Renal cortical epithelial cell (primary cell): ENCODE results near the gene SLC17A8. TPM values are rescaled to one million over a fixed set of nuclear protein-coding genes. Genes with fewer than 3 reads are reported as not detected.

Experiments
- DNase-seq: peaks from one replicate; pipeline ENCODE4 v3.0.0-alpha.2; 2011; ENCODE audit warnings: low read depth
- total RNA-seq: library from RNA; depleted of rRNA; stranded (reverse); fragments of >200 nt; gene quantifications from 2 replicates; pipeline ENCODE4 v1.2.3, GENCODE V29; 2014

The SLC17A8 gene
- total RNA-seq, 1 donor from 2014 or later, result 0.30 TPM

- DNase-seq, result no peak
Measured at GRCh38 chr12:100371146-100371545, 14.3 kb downstream of the SLC17A8 start.

DNA sequence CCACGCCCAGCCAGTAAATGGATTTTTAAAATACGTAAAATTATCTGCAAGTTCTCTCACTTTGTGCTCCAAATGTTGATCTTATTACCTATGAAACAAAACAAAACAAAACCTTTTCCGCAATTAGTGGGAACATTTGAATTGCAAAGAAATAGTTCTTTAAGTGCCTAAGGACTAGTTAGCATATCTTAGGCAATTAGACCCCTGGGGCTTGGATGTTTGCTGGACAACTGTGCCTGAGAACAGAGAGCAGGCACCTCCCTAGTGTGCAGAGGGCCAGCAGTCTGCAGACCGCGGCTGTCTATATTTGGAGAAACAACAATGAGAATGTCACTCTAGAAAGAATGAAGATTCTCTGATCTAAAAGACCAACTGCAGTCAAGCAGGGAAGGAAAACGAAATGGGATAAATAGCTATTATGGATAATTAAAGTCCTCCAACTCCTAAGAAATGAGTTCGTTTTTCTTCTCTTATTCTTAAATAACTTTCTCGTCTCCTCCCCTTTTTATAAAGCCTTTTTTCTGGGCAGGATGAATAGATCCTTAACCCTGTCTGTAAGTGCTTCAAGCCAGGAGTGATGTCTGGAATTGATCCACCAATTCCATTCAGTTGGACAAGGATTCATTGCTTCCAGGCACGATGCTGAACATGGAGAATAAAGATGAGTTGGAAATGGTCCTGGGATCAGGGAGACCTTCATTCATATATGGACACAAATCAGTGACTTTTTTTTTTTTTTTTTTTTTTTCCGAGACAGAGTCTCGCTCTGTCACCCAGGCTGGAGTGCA, 16.2 kb downstream of the SLC17A8 start:
- DNase-seq, result peak; percentile 76

DNA sequence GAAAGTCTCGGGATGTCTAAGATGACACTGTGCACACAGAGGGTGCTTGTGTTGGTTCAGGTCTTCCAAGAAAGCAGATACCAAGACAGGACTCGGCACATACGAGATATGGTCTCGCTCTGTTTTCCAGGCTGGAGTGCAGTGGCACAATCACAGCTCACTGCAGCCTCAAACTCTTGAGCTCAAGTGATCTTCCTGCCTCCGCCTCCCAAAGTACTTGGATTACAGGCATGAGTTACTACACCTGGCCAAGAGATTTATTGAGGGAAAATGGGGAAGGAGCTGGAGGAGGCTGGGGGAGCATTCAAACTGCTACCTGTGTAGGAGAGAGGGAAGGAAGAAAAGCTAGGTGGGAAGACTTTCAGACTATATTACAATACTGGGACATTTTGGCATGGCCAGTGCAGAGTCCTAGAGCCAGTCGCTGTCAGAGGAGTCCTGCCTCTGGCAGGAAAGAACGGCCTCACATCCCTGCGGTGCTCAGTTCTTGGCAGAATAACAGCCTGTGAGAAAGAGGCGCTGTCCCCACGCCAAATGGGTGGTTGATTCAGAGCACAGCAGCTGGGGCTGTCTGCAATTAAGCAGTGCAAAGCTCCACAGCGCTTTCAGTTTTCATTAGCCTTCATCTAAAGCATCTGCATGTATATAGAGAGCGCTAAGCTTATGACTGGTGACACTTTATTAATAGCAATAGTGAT, 18.3 kb downstream of the SLC17A8 start:
- peak; percentile 47 for DNase-seq

DNA sequence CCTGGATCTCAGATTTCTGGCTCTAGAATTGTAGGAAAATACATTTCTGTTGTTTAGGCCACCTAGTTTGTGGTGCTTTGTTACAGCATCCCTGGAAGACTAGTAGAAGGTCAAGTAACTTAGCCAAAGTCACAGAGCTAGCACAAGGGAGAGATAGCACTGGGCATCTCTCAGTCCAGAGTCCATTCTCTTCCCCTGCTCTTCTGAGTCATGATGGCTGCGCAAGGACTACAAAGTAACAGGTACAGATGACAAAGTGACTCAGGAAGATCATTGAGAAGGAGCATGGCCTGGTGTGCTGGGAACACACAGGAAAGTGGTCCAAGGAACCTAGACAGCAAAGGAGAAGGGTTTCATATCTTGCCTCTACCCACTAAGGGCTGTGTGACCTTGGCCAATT, 19.3 kb downstream of the SLC17A8 start:
- DNase-seq, result no peak

- DNase-seq, result no peak
Measured at GRCh38 chr12:100381379-100381778, 24.5 kb downstream of the SLC17A8 start.

DNA sequence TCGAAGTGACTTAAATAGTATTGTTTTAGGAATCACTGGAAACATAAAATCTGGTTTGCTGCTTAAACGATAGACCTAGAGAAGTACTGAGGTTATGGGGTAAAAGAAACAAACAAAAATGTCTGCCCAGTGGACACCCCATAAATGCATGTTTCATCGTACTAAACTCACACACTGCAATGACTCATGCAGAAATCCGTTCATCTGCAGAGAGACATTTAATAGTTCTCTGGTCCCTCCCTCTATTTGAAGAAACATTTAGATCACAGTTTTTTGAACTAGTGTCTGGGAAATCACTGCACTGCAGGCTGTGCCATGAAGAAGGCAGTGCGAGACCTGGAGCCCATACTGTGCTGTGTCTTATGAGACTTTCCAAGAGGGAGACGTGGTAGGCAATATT, 25.5 kb downstream of the SLC17A8 start:
- no peak for DNase-seq

- no peak for DNase-seq
Measured at GRCh38 chr12:100383586-100384558, 27.0 kb downstream of the SLC17A8 start.

DNA sequence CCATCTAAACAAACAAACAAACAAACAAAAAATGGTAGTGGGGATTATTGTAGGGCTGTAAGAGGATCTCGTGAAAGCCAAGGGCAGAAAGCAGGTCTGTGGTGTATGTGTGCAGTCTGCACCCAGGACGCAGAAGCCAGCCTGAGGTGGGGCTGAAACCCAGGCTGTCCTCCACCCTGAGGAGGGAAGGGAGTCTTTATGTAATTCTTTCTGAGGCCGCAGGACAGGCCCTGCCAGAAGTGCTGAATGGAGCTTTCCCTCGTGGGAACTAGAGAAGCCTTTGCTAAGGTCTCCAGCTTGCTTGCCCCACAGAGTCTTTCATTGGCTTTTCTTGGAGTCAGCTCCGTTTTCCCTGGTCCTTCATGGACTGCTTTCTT, 27.7 kb downstream of the SLC17A8 start:
- DNase-seq, result no peak

GRCh38 chr12:100388382-100388781, 31.5 kb downstream of the SLC17A8 start:
- DNase-seq, result no peak

GRCh38 chr12:100391856-100392255, 35.0 kb downstream of the SLC17A8 start:
- DNase-seq, result peak; percentile 49

- no peak for DNase-seq
Measured at GRCh38 chr12:100393200-100393599, 36.3 kb downstream of the SLC17A8 start.

DNA sequence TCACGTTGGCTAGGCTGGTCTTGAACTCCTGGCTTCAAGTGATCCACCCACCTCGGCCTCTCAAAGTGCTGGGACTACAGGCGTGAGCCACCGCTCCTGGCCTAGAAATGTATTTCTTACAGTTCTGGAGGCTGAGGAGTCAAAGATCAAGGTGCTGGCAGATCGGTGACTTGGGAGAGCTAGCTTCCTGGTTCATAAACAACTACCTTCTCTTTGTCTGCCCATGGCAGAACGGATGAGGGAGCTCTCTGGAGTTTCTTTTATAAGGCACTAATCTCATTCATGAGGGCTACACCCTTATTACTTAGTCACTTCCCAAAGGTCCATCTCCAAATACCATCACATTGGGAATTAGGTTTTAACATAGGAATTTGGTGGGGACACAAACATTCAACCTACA, 38.9 kb downstream of the SLC17A8 start:
- DNase-seq, result no peak

DNA sequence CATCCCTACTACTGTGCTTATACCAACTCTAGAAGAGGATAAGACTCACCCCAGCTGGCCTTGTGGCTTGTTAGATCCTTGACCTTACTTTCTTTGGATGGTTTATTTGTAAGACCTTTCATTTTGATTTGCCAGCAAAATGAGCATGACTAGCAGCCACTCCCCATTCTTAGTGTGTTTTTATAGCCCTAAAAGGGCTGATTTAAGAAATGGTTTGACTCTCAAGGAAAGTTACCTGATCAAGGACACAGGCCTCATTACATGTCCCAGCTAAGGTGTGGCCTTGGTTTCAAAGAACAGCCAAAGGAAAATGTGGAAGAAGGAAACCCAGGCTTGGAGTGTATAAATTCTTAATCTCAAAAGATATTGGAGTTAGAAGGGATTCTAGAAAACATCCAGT, 41.4 kb downstream of the SLC17A8 start:
- no peak for DNase-seq

GRCh38 chr12:100399095-100399494, 42.2 kb downstream of the SLC17A8 start:
- DNase-seq, result no peak

DNA sequence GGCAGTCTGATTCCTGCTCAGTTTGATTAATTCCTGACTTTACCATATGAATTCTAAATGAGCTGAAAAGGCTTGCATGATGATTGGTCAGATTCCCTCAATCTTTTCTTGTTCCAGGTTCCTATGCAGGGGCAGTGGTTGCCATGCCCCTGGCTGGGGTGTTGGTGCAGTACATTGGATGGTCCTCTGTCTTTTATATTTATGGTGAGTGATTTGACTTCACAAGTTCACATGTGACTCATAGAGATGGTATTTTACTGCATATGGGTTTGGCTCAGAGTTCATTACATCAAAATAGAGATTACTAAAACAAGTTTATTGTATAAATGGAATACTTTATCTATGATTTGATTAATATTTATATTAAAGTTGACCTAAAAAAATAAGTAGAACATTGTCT, 44.8 kb downstream of the SLC17A8 start:
- peak; percentile 87 for DNase-seq

DNA sequence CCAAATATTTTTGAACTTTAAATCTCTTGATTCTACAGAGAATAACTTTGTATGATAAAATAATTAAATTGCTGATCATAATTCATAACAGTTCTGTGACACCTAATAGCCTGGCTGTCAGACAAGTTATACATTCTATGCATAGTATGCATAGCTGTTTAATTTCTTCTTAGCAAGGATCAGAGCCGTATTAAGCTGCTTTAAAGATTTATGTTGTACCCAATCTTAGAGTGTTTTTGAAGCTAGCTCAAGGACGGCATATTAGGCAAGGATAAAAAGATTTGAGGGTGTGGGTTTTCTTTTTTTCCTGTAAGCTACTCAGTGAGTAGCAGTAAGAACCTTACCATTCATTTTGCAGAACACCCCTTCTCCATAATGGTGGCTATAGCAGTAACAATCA, 45.9 kb downstream of the SLC17A8 start:
- DNase-seq, result no peak

GRCh38 chr12:100403446-100403845, 46.6 kb downstream of the SLC17A8 start:
- peak; percentile 21 for DNase-seq

- peak; percentile 21 for DNase-seq
Measured at GRCh38 chr12:100404769-100405407, 48.0 kb downstream of the SLC17A8 start.

- DNase-seq, result no peak
Measured at GRCh38 chr12:100413001-100413400, 56.1 kb downstream of the SLC17A8 start.

GRCh38 chr12:100414739-100415138, 57.9 kb downstream of the SLC17A8 start:
- no peak for DNase-seq

GRCh38 chr12:100422646-100423045, 65.8 kb downstream of the SLC17A8 start:
- DNase-seq, result no peak

GRCh38 chr12:100426145-100426544, 69.3 kb downstream of the SLC17A8 start:
- DNase-seq, result no peak
